Measurements from ENCODE around the gene FOXP1. TPM values are rescaled to one million over a fixed set of nuclear protein-coding genes. Genes with fewer than 3 reads are reported as not detected.

Gene FOXP1
- total and polyA plus RNA-seq, 2 of the 8 experiments (the other 6 are each of a cell fraction or from before 2014, with no cell fraction given): 13.9 to 25.4 TPM

- Histone ChIP-seq H4K20me1 (replicated peaks in 1 of 2; ENCODE audit: control insufficient read depth in 1 of 2, insufficient read depth in 2 of 2, low read length in 2 of 2) (no peaks in the 10 kb centered on the region), H3K23ac (ENCODE audit: insufficient read length) (no peak overlapping the region), H3K4me1 (replicated peaks in 1 of 4; ENCODE audit: control insufficient read depth in 3 of 4, insufficient read depth in 4 of 4, low read length in 3 of 4) (peaks cover 0 to 5% (median 2%) of the 10 kb centered on the region in 4 experiments; a peak in 2 of 7 replicates), H2AK5ac (ENCODE audit: low read depth, low read length) (no peak overlapping the region), H3K4ac (replicated peaks; ENCODE audit: insufficient read length, low read depth, low read length) (no peak overlapping the region), H3K18ac (ENCODE audit: extremely low read depth, low read length) (no peak overlapping the region), H3K14ac (ENCODE audit: insufficient read length) (no peak overlapping the region), H2BK5ac (ENCODE audit: low read depth, low read length) (no peak overlapping the region), H3K23me2 (ENCODE audit: low read depth, low read length) (no peaks in the 10 kb centered on the region), H4K5ac (ENCODE audit: insufficient read length, low read depth, low read length) (no peak overlapping the region), H3K27ac (ENCODE audit: low read depth, low read length) (no peak overlapping the region), H3K79me2 (ENCODE audit: control insufficient read depth in 1 of 2, insufficient read depth in 2 of 2, low read length in 2 of 2) (no peaks in the 10 kb centered on the region; a peak in 1 of 4 replicates), H3K9me3 (ENCODE audit: insufficient read depth in 2 of 2, low read depth in 1 of 2, low read length in 1 of 2) (no peaks in the 10 kb centered on the region), H4K91ac (replicated peaks; ENCODE audit: insufficient read length, low read length) (no peak overlapping the region), H3K9ac (replicated peaks in 1 of 4; ENCODE audit: extremely low read depth in 1 of 4, low read depth in 3 of 4, low read length in 3 of 4) (no peak overlapping the region), H2BK20ac (ENCODE audit: low read length) (no peak overlapping the region), H3K56ac (replicated peaks; ENCODE audit: insufficient read length, low read depth, low read length) (no peak overlapping the region), H4K8ac (ENCODE audit: extremely low read depth, insufficient read depth, low read length) (no peak overlapping the region), H3K4me2 (ENCODE audit: insufficient read depth in 1 of 2, low read depth in 2 of 2, low read length in 2 of 2) (no peak overlapping the region), H2BK12ac (ENCODE audit: low read depth, low read length) (no peak overlapping the region), H2BK15ac (ENCODE audit: low read length) (no peak overlapping the region), H3K79me1 (ENCODE audit: low read depth, low read length) (no peaks in the 10 kb centered on the region), H2AFZ (ENCODE audit: low read length) (no peak overlapping the region), H3K27me3 (replicated peaks in 1 of 4; ENCODE audit: control insufficient read depth in 3 of 4, extremely low read depth in 1 of 4, insufficient read depth in 3 of 4, low read length in 3 of 4) (no peaks in the 10 kb centered on the region), H2BK120ac (replicated peaks; ENCODE audit: low read depth, low read length) (no peak overlapping the region), H3K4me3 (ENCODE audit: extremely low read depth in 1 of 4, insufficient read depth in 2 of 4, low read depth in 3 of 4, low read length in 4 of 4) (no peak overlapping the region), H3K36me3 (ENCODE audit: control insufficient read depth in 2 of 4, insufficient read depth in 4 of 4, low read length in 3 of 4) (no peaks in the 10 kb centered on the region; a peak in 1 of 8 replicates)
- FAIRE-seq (no peak), DNase-seq (ENCODE audit: low read depth in 1 of 2, low spot score in 2 of 2) (no peak)
- POLR2A ChIA-PET (ENCODE audit: partially characterized antibody): no interaction called here
- CTCF ChIA-PET (ENCODE audit: partially characterized antibody): no interaction called here
- TF ChIP-seq GTF2F1 (IDR thresholded peaks at IDR 0.05; ENCODE audit: borderline replicate concordance, low read depth, low read length): no peak
- no peak for TF ChIP-seq BCL11A (IDR thresholded peaks at IDR 0.05; ENCODE audit: low read depth in 2 of 2, low read length in 2 of 2)
- no peak for TF ChIP-seq RFX5 (IDR thresholded peaks at IDR 0.05; ENCODE audit: borderline replicate concordance, low read depth, low read length)
- no peak for TF ChIP-seq BACH1 (IDR thresholded peaks at IDR 0.05; ENCODE audit: low read length)
- TF ChIP-seq SP4 (IDR thresholded peaks at IDR 0.05; ENCODE audit: low read length): no peak
- no peak for TF ChIP-seq ATF3 (IDR thresholded peaks at IDR 0.05; ENCODE audit: insufficient read depth, low read depth, low read length)
- no peak for TF ChIP-seq SIRT6 (IDR thresholded peaks at IDR 0.05; ENCODE audit: low read length)
Measured at GRCh38 chr3:71120012-71120411, 463.5 kb downstream of the FOXP1 start.

Data from H1 (cell line).